Mammary epithelial cell (primary cell): ENCODE data around the gene CNTN5.

ENCODE experiments used
- EZH2 ChIP-seq: IDR thresholded peaks from 2 replicates; pipeline ENCODE4 v1.6.1; 2012; ENCODE audit warnings: low read length, inconsistent platforms, borderline replicate concordance
- TF ChIP-seq, protein P1 (sequence below), 2 donors: IDR thresholded peaks in 1 of 2; conservative IDR thresholded peaks in 1 of 2; 2 replicates each; pipeline ENCODE4 v1.5.1; 2011 to 2012; ENCODE audit warnings: inconsistent platforms in 2 of 2, low read length in 2 of 2, mild to moderate bottlenecking in 2 of 2, control low read depth in 1 of 2, low read depth in 1 of 2; ENCODE audit not compliant: insufficient read depth in 1 of 2; ENCODE audit errors: extremely low read depth in 1 of 2

DNA sequence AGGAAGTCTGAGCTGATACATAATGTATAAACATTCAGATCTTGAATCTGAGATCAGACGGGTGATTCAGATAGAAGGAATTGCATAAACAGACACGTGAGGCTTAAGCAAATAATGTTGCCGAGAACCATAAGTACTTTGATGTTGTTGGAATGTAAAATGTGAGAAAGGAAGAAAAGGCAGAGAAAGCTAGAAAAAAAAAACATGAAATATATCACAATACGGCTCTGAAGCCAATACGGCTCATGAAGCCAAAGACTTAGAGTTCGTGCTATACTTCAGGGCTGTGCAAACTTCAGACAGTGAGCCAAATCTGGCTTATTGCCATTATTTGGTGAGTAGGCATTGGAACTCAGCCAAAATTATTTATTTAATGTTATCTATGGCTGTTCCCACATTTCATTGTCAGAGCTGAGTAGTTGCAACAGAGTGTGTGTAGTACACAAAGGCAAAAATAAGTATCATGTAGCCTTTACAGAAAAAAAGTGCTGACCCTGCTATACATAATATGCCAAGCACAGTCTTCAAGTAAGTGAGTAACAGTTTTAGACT lies 673.3 kb downstream of the CNTN5 start:
- no peak for TF ChIP-seq EZH2
- TF ChIP-seq, protein P1, sequence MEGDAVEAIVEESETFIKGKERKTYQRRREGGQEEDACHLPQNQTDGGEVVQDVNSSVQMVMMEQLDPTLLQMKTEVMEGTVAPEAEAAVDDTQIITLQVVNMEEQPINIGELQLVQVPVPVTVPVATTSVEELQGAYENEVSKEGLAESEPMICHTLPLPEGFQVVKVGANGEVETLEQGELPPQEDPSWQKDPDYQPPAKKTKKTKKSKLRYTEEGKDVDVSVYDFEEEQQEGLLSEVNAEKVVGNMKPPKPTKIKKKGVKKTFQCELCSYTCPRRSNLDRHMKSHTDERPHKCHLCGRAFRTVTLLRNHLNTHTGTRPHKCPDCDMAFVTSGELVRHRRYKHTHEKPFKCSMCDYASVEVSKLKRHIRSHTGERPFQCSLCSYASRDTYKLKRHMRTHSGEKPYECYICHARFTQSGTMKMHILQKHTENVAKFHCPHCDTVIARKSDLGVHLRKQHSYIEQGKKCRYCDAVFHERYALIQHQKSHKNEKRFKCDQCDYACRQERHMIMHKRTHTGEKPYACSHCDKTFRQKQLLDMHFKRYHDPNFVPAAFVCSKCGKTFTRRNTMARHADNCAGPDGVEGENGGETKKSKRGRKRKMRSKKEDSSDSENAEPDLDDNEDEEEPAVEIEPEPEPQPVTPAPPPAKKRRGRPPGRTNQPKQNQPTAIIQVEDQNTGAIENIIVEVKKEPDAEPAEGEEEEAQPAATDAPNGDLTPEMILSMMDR (conservative IDR thresholded peaks at IDR 0.05 in 1 of 2, IDR thresholded peaks at IDR 0.05 in 1 of 2; ENCODE audit: extremely low read depth in 1 of 2, insufficient read depth in 1 of 2, low read depth in 1 of 2, low read length in 2 of 2), result no peak
